Thoracic aorta (tissue), 2 donors: Measurements from ENCODE around the gene SPTLC3. TPM values are rescaled to one million over a fixed set of nuclear protein-coding genes. Genes with fewer than 3 reads are reported as not detected.

Experiments
- ATAC-seq: fragments of 150-250 bp; one replicate; pipeline ENCODE4 v1.8.0; 2017; ENCODE audit warnings: low read depth; ENCODE audit not compliant: insufficient number of reproducible peaks, low FRiP score
- DNase-seq: peaks from one replicate; pipeline ENCODE4 v3.0.0-alpha.2; 2020; ENCODE audit warnings: low spot score
- H3K27ac ChIP-seq, 2 donors: fragments of 200-600 bp; sonication (generic); 1 replicate in 1 of 2; 2 replicates in 1 of 2; pipeline ENCODE4 v1.5.1; 2016; ENCODE audit warnings: mild to moderate bottlenecking in 2 of 2, moderate library complexity in 2 of 2
- H3K27me3 ChIP-seq: fragments of 200-600 bp; sonication (generic); replicated peaks from 2 replicates; pipeline ENCODE4 v1.6.0; 2016; ENCODE audit warnings: mild to moderate bottlenecking; ENCODE audit not compliant: insufficient read depth
- H3K36me3 ChIP-seq: fragments of 200-600 bp; sonication (generic); one replicate; pipeline ENCODE4 v1.5.1; 2016
- H3K4me1 ChIP-seq, 2 donors: fragments of 200-600 bp; sonication (generic); 1 replicate in 1 of 2; 2 replicates in 1 of 2; pipeline versions ENCODE4 v1.5.1 to v1.6.0; 2016; ENCODE audit warnings: low read depth in 2 of 2, mild to moderate bottlenecking in 1 of 2; ENCODE audit not compliant: control insufficient read depth in 1 of 2
- H3K4me3 ChIP-seq: fragments of 200-600 bp; sonication (generic); 2 replicates; pipeline ENCODE4 v1.5.1; 2016; ENCODE audit warnings: mild to moderate bottlenecking
- H3K9me3 ChIP-seq: fragments of 200-600 bp; sonication (generic); 2 replicates; pipeline ENCODE4 v1.5.1; 2016
- total RNA-seq, 2 donors: library from RNA; depleted of rRNA; stranded (reverse); fragments of >200 nt; gene quantifications; one replicate each; pipeline versions ENCODE4 v1.1.0 to v1.2.3, GENCODE V29; 2016
- TF ChIP-seq, protein P1 (sequence below): fragments of 200-600 bp; sonication (generic); IDR thresholded peaks from one replicate; pipeline ENCODE4 v1.5.1; 2019; ENCODE audit warnings: antibody characterized with exemption

The SPTLC3 gene
- total RNA-seq, 2 donors from 2014 or later, result 4.5 to 6.2 TPM

DNA sequence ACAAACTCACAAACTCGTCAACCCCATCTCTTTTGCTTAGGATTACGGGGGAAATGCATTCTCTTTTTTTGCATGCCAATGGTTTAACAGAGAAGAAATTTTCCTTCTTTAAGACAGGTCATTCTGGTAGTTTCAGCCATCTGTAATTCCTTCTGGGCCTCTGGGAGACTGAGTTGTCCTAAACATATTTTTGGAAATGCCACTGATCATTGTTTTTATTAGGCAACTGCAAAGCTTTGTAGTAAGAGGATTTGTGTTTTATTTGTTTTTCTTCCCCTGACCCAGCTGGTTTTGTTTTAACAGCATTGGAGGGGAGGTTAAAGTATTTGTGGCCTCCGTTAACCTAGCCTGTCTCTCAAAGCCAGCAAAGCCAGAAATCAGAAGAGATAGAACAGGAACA lies 139.2 kb downstream of the SPTLC3 start:
- H3K4me3 ChIP-seq, result no peak overlapping the region
- TF ChIP-seq, protein P1, sequence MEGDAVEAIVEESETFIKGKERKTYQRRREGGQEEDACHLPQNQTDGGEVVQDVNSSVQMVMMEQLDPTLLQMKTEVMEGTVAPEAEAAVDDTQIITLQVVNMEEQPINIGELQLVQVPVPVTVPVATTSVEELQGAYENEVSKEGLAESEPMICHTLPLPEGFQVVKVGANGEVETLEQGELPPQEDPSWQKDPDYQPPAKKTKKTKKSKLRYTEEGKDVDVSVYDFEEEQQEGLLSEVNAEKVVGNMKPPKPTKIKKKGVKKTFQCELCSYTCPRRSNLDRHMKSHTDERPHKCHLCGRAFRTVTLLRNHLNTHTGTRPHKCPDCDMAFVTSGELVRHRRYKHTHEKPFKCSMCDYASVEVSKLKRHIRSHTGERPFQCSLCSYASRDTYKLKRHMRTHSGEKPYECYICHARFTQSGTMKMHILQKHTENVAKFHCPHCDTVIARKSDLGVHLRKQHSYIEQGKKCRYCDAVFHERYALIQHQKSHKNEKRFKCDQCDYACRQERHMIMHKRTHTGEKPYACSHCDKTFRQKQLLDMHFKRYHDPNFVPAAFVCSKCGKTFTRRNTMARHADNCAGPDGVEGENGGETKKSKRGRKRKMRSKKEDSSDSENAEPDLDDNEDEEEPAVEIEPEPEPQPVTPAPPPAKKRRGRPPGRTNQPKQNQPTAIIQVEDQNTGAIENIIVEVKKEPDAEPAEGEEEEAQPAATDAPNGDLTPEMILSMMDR, result no peak

DNA sequence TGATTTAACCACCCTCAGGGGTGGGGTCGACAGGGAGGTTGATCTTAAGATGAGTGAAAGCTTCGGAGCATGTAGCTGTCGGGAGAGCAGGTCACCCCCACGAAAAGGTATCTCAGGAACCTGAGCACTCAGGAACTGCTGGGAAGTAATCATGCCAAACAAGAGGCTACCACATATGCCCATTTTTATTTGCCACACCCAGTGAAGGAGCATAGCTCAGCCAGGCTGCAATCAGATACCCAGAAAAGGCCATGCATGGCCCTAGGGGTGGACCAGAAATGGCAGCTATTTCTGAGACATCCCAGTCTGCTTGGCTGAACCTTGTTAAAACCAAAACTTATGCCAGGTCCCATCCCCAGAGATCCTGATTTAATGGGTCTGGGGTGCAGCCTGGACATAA lies 139.6 kb downstream of the SPTLC3 start:
- no peak for ATAC-seq
- no peak overlapping the region for H3K27ac ChIP-seq
- H3K9me3 ChIP-seq, result no peaks in the 10 kb centered on the region

More for the DNA sequence above, 139.2 kb downstream of the SPTLC3 start:
- Histone ChIP-seq H3K36me3 (peaks cover 2% of the 10 kb centered on the region), H3K27ac (no peak overlapping the region), H3K27me3 (no peaks in the 10 kb centered on the region), H3K9me3 (no peaks in the 10 kb centered on the region), H3K4me1 (peaks cover 0 to 13% of the 10 kb centered on the region in 2 donors)
- DNase-seq (no peak), ATAC-seq (no peak)

DNA sequence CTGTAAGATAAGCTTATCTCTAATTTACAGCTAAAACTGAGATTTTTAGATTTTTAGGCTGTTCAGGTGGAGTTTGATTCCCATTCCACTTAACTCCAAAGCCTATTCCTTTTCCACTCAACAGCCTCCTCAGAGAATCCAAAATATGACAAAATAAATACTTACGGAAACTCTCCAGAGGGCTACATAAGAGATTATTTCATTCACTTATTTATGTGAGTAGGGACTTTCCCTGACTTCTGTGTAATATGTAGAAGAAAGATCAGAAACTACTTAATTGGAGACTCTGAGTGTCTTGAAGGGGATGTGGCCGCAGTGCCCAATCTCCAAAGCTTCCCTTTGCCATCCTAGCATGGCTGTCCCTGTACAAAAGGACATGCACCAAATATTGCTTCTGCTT lies 140.2 kb downstream of the SPTLC3 start:
- Histone ChIP-seq H3K27me3 (no peaks in the 10 kb centered on the region), H3K36me3 (peaks cover 2% of the 10 kb centered on the region), H3K4me3 (no peak overlapping the region), H3K4me1 (peaks cover 0 to 13% of the 10 kb centered on the region in 2 donors), H3K9me3 (no peaks in the 10 kb centered on the region), H3K27ac (no peak overlapping the region)
- no peak for ATAC-seq
- TF ChIP-seq, protein P1, result no peak
- no peak for DNase-seq

More for the DNA sequence above, 139.6 kb downstream of the SPTLC3 start:
- Histone ChIP-seq H3K4me3 (no peak overlapping the region), H3K27me3 (no peaks in the 10 kb centered on the region), H3K36me3 (peaks cover 2% of the 10 kb centered on the region), H3K4me1 (peaks cover 0 to 13% of the 10 kb centered on the region in 2 donors)
- TF ChIP-seq, protein P1, result no peak
- no peak for DNase-seq

- Histone ChIP-seq H3K27me3 (no peaks in the 10 kb centered on the region), H3K4me3 (no peak overlapping the region), H3K4me1 (peaks cover 0 to 13% of the 10 kb centered on the region in 2 donors), H3K27ac (no peak overlapping the region), H3K9me3 (no peaks in the 10 kb centered on the region), H3K36me3 (peaks cover 2% of the 10 kb centered on the region)
- TF ChIP-seq, protein P1, result no peak
- DNase-seq (no peak), ATAC-seq (no peak)
These were observed 140.8 kb downstream of the SPTLC3 start for GRCh38 chr20:13149371-13150105.

- DNase-seq (no peak), ATAC-seq (no peak)
- H3K27me3 ChIP-seq, result no peaks in the 10 kb centered on the region
- peak overlapping the region; percentile 43 for H3K4me3 ChIP-seq
- H3K4me1 ChIP-seq, result peaks cover 0 to 20% of the 10 kb centered on the region in 2 donors
- H3K36me3 ChIP-seq, result no peaks in the 10 kb centered on the region
- peak overlapping the region; percentile 44 to 53 for H3K27ac ChIP-seq
- TF ChIP-seq, protein P1, result no peak
- no peaks in the 10 kb centered on the region for H3K9me3 ChIP-seq
These were observed 149.6 kb downstream of the SPTLC3 start for GRCh38 chr20:13158369-13158768.
